Effector CD8-positive, alpha-beta T cell (primary cell): ENCODE results near the gene TMEM179.

Experiments used
- DNase-seq: peaks from one replicate; lab custom pipeline; 2025; lab: John Stamatoyannopoulos, UW

Gene TMEM179

DNA sequence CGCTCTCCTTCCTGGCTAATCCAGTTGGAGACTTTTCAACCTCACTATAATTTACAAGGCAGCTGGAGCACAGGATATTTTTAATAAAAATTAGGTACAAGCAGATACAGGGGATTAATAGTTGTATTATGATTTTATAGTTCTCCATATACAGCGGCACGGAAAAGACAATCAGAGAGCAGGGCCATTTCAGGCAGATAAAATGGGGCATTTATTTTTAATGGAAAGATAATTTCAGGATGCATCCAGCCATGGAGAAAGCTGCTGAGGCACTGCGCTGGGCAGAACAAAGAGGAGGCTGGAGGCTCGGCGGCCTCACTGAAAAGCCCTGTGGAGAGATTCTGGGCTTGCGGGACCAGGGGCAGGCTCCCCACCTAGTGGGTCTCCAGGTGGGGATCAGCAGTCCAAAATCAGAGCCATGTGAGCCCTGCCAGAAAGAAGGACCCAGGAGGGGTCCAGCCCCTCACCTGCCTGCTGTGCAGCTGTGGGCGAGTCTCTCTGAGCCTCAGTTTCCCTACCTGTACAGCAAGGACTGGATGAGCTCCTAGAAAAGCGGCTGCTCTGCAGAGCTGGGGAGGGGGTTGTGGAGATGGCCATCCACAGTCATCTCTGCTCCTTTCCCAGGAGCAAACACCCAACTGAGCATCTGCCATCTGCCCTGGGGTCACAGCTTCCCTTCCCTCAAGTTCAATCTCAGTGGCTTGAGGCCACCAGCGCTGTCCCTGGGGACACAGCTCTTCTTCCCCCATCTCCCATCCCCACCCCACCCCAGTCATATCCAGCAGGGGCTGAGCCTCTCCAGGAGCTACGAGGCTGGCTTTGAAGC, 48.9 kb downstream of the TMEM179 start:
- no peak for DNase-seq

DNA sequence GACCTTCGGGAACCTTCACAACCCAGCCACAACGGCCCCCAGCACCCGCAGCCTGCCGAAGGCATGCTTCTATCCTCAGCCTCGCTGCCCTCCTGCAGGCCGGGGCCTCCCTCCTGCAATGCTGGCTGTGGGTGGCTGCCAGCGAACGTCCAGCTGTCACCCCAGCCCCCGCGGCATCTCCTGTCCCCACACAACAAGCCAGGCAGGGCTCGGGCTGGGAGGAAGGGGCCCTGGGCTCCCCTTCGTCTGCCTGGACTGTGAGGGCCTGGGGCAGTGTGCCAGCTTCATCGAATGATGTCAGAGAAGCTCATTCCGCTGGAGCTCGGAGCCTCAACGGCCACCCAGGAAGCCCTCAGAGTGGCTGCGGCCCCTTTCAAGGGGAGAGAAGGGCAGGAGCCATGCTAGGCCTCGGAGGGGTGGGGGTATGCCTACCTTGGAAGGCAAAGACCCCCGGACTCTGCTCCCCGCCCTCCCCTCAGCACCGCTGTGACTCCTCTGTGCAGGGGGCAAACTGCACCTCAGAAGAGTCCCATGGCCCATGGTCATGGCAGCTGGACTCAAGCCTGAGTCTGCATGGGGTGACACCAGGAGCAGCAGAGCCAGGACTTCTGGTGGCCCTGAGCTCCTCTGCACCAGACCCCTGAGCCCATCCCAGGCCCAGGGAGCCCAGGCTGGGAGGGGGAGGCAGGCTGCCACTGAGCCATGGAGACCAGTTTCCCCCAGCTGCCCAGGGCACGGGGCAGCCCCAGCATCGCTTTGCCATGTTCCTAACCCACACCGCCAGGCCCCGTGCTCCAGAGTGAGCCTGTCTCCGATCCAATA, 49.8 kb downstream of the TMEM179 start:
- DNase-seq = no peak

GRCh38 chr14:104554088-104554607, 50.4 kb downstream of the TMEM179 start:
- no peak for DNase-seq

GRCh38 chr14:104553166-104554087, 51.1 kb downstream of the TMEM179 start:
- no peak for DNase-seq

GRCh38 chr14:104552738-104553125, 51.8 kb downstream of the TMEM179 start:
- DNase-seq = no peak

DNA sequence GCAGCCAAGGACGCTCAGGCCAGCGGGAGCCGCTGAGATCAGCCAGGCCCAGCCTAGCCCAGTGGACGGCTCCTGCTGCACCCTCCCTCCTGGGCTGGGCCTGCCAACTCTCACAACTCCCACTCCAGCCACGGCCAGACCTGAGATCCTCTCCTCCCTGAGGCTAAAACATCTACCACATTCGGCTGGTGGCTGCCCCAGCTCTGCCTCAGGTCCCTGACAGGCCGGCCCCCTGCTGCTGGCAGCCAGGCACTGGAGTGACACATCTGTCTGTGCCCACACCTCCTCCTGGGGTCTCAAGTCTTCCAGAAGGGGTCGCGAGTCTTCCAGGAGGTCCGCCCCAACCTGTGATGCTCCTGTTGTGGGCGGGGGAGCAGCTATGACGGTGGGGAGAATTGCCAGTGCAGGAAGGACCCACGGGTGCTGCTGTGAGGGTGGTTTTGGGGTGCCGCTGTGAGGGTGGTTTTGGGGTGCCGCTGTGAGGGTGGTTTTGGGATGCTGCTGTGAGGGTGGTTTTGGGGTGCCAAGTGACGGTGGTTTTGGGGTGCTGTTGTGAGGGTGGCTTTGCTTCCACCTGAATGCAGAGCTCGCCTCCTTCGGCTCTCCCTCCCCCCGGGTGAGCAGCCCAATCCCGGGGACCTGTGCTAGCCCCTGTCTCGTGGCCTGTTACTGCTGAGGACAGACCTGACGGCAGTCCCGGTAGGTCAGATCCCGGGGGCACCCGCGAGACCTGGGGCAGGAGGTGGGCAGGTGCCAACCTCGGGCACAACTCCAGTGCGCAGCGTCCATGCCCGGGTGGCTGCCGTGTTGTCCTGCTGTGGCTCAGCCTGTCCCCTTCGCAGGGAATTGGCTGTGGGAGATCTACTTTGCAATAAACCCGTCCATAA, 52.5 kb downstream of the TMEM179 start:
- no peak for DNase-seq

GRCh38 chr14:104550861-104551728, 53.5 kb downstream of the TMEM179 start:
- no peak for DNase-seq

DNA sequence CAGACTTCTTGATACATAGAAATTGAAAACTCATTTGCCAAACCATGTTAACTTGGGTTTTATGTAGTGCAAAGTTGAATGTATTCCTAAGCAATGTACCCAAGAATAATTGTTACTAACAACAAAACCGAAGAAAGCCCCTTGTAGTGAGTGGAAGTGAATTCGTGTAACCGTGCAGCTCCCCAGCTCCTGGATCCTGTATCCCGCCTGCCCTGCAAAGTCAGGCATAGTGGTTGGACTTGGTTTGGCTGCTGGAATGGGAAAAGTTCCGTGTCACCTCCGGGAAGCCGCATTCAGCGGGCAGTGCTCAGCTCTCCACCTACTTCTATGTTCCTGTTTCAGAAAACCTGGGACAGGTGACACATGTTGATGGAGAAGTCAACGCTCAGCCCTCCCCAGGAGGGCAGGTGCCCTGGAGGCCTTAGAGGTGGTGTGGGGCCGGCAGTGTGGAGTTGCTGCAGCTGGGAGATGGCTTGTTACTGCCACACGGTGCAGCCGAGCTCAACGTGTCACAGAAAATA, 54.2 kb downstream of the TMEM179 start:
- no peak for DNase-seq

- DNase-seq = no peak
Observed at GRCh38 chr14:104549536-104550339, 54.8 kb downstream of the TMEM179 start.

- no peak for DNase-seq
Observed at GRCh38 chr14:104548802-104549535, 55.6 kb downstream of the TMEM179 start.

- DNase-seq = no peak
Observed at GRCh38 chr14:104547998-104548700, 56.4 kb downstream of the TMEM179 start.

DNA sequence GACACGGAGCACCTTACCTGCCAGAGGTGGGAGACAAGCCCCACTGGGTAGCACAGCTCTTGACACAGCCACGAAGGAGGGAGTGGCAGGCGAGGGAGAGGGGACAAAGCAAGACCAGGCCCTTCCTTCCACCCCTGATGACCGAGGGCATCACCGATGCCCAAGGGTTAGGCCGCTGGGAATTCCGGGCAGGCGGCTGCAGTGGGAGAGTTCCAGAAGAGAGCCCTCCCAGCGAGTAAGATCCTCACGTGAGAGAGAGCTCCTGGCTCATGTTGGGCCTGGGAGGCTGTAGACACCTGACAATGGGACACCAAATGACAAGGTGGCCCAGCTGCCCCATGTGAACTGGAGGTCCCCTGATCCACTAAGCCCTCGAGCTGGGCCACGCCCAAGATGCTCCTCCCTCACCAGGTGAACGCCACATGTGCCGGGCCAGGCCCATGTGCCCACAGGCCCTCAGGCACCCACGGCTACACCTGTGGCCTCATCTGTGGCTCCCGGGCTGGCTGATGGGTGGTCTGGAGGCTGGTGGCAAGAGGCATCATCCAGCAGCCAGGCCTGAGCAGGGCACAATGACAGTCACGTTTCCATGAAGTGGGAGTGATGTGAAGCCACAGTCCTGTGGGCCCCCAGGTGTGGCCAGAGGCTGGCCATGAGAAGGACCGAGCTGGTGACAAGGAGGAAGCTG, 57.1 kb downstream of the TMEM179 start:
- DNase-seq = no peak

DNA sequence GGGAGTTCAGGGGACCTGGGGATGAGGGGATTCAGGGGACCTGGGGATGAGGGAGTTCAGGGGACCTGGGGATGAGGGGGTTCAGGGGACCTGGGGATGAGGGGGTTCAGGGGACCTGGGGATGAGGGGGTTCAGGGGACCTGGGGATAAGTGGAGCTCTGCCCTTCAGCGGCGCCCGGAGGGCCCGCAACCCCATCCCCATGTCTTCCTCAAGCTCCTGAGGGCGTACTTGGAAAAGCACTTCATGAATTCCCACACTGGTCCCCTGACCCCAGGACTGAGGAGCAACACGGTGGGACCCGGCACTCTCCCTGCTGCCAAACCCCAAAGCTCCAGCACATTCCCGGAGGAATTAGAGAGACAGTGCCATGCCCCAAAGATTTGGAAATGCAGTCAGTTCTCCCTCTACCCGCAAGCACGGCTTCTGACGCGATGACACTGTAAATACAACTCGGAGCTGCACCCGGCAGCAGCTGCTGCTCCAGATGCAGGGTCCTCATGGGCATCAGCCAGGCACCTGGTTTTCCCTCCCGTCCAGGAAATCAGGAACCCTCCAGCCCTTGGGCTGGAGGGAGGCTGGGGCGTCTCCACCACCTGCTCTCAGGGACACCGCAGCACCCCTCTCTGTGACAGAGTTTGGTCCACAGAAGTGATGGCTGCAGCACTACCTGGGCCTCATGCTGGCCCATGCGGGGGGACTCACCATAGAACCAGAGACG, 57.8 kb downstream of the TMEM179 start:
- no peak for DNase-seq

GRCh38 chr14:104545942-104546501, 58.5 kb downstream of the TMEM179 start:
- DNase-seq = no peak

- no peak for DNase-seq
Observed at GRCh38 chr14:104545151-104545941, 59.2 kb downstream of the TMEM179 start.
